Measurements from ENCODE around the gene NHLRC2. TPM values are rescaled to one million over a fixed set of nuclear protein-coding genes. Genes with fewer than 3 reads are reported as not detected.

Gene NHLRC2
- total RNA-seq, 6 experiments from 2014 or later = 14.5 to 28.4 (median 23.0) TPM

DNA sequence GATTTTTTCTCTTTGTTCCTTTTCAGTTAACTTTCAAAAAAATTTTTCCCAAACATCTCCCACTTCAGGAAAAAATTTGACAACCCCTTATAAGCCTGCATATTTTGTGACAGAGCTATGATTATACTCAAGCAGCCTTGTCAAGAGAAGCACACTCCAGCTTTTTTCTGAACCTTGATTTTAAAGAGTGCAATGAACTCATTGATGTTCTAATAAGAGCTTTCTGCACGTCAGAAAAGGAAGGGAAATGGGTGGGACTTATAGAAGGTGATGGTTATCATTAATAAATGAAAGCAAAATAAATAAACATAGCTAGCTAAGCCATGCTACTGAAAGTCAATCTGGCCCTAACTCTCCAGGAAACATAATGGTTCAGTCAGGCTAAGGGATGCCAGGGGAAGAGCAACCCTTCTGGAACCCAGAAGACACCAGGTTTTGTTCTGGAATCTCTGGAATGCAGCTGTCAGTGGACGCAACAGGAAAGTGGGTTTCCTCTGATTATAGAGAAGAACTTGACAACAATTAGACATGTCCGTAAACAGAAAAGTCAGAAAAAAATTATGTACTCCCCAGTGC is 76.1 kb downstream of the NHLRC2 start:
- Histone ChIP-seq H3K27ac (no peak overlapping the region), H3K36me3 (no peaks in the 10 kb centered on the region), H3K27me3 (no peaks in the 10 kb centered on the region), H3K9me3 (no peaks in the 10 kb centered on the region), H3K4me3 (no peak overlapping the region), H3K4me1 (peaks cover 0 to 3% (median 0%) of the 10 kb centered on the region in 4 donors)
- intact Hi-C loops (cut with DNase I) = no loop called here
- ATAC-seq (peak in 1 of 4 donors; percentile 32), DNase-seq (no peak)
- whole genome bisulfite sequencing (ENCODE audit: insufficient coverage, low coverage, low lambda C conversion rate, missing lambda C conversion rate) = 59% methylated on average over 3 of the region's 3 CpGs
- TF ChIP-seq, protein P1, sequence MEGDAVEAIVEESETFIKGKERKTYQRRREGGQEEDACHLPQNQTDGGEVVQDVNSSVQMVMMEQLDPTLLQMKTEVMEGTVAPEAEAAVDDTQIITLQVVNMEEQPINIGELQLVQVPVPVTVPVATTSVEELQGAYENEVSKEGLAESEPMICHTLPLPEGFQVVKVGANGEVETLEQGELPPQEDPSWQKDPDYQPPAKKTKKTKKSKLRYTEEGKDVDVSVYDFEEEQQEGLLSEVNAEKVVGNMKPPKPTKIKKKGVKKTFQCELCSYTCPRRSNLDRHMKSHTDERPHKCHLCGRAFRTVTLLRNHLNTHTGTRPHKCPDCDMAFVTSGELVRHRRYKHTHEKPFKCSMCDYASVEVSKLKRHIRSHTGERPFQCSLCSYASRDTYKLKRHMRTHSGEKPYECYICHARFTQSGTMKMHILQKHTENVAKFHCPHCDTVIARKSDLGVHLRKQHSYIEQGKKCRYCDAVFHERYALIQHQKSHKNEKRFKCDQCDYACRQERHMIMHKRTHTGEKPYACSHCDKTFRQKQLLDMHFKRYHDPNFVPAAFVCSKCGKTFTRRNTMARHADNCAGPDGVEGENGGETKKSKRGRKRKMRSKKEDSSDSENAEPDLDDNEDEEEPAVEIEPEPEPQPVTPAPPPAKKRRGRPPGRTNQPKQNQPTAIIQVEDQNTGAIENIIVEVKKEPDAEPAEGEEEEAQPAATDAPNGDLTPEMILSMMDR (IDR thresholded peaks at IDR 0.05) = no peak
- no peak for TF ChIP-seq POLR2A (IDR thresholded peaks at IDR 0.05)

DNA sequence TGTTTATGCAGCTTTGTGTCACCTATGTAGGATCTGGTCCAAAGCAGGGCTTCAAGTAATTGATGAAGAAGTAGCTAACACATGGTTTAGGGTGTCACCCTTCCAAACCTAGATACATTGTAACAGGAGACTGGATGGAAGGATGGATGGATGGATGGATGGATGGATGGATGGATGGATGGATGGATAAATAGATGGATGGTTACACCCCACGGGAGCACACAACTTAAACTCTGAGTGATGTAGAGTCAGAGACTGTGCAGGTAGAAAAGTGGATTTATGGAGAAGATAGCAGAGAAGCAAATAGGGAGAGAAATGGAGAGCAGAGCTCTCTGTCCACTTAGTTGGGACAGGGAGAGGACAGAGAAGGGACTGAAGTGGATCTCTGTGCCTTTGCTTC is 78.4 kb downstream of the NHLRC2 start:
- TF ChIP-seq, protein P1 (IDR thresholded peaks at IDR 0.05) = no peak
- no peak for TF ChIP-seq POLR2A (IDR thresholded peaks at IDR 0.05)
- intact Hi-C loops (cut with DNase I) = no loop called here
- H3K27me3 ChIP-seq = no peaks in the 10 kb centered on the region
- ATAC-seq (no peak), DNase-seq (no peak)
- H3K4me3 ChIP-seq = no peak overlapping the region
- H3K36me3 ChIP-seq = no peaks in the 10 kb centered on the region
- H3K9me3 ChIP-seq = no peaks in the 10 kb centered on the region
- 93% methylated on average over 1 of the region's 1 CpG for WGBS (ENCODE audit: insufficient coverage, low coverage, low lambda C conversion rate, missing lambda C conversion rate)
- H3K27ac ChIP-seq = no peak overlapping the region
- H3K4me1 ChIP-seq = peaks cover 0 to 10% (median 2%) of the 10 kb centered on the region in 4 donors

DNA sequence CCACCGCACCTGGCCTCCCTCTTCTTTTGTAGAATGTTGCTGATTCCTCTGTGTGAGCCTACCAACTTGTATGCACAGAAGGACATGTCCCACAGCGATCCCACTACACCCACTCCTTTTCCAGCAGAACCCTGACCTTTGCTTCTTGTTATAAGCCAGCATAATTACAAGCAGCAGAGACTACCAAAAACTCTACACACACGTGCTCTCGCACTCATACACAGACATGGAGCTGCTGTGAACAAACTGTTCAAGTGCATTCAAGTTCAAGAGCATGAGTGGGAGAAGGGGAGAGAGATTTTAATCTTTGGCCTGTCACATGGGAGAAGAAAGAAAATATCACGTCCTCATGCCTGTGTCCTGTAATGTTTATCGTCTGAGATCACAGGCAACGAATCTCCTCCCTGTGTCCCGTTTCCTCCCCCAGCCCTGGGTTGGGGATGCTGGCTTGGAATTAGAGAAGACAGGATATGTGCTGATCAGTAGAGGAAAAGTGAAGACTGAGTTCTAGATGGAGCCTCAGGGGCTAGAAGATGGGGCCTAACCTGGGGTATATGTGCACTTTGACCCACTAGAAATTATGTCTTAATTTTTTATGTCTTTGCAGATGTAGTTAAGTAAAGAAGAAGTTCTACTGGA is 79.6 kb downstream of the NHLRC2 start:
- Histone ChIP-seq H3K27ac (peak overlapping the region; percentile 53 to 64 (median 61)), H3K4me3 (no peak overlapping the region), H3K27me3 (no peaks in the 10 kb centered on the region), H3K9me3 (no peaks in the 10 kb centered on the region), H3K36me3 (no peaks in the 10 kb centered on the region), H3K4me1 (peaks cover 0 to 17% (median 6%) of the 10 kb centered on the region in 4 donors)
- intact Hi-C loops (cut with DNase I) = no loop called here
- DNase-seq = peak in 2 of 3 donors; percentile 48 to 64
- TF ChIP-seq, protein P1 (IDR thresholded peaks at IDR 0.05) = no peak
- TF ChIP-seq POLR2A (IDR thresholded peaks at IDR 0.05) = peak; percentile 22
- WGBS (ENCODE audit: insufficient coverage, low coverage, low lambda C conversion rate, missing lambda C conversion rate) = 47% methylated on average over 7 of the region's 8 CpGs
- peak; percentile 58 to 76 (median 70) for ATAC-seq

DNA sequence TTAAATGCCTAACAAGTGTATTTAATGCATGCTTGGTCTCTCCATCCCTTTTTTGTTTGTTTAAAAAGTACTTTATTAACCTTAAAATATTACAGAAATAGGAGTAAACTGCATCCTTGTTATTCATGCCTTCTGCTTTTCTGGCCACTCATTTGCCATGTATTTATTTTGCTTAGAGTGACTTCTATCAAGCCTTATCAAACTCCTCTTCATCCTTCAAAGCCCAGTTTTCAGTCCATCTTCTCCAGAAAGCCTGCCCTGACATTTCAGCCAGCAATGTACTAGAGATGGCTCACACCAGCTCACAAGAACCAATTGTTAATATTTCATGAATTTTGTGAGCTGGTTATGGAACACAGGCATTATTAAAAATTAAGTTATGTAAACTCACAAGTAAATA is 82.8 kb downstream of the NHLRC2 start:
- DNase-seq = no peak
- intact Hi-C loops (cut with DNase I) = no loop called here
- ATAC-seq = no peak
- Histone ChIP-seq H3K36me3 (no peaks in the 10 kb centered on the region), H3K4me1 (peaks cover 0 to 40% (median 14%) of the 10 kb centered on the region in 4 donors), H3K27ac (peak overlapping the region; percentile 11 to 86 (median 84)), H3K4me3 (no peak overlapping the region), H3K27me3 (no peaks in the 10 kb centered on the region), H3K9me3 (no peaks in the 10 kb centered on the region)
- TF ChIP-seq POLR2A (IDR thresholded peaks at IDR 0.05) = no peak
- TF ChIP-seq, protein P1 (IDR thresholded peaks at IDR 0.05) = no peak
